Smooth muscle cell (in vitro differentiated cells): ENCODE results near the gene RAP2A. TPM values are rescaled to one million over a fixed set of nuclear protein-coding genes. Genes with fewer than 3 reads are reported as not detected.
A peak's percentile ranks its signal among the peaks of the same experiment; 100 is the strongest.

Experiments used
- DNase-seq: peaks from one replicate; lab custom pipeline; 2025; ENCODE audit not compliant: unreplicated experiment; lab: John Stamatoyannopoulos, UW
- H2AFZ ChIP-seq: fragments of 200-600 bp; sonication (generic); 2 replicates; pipeline ENCODE4 v1.6.0; 2016; ENCODE audit warnings: antibody characterized with exemption, low read depth, mild to moderate bottlenecking
- H3F3A ChIP-seq: fragments of 200-600 bp; sonication (generic); 2 replicates; pipeline ENCODE4 v1.6.0; 2017; ENCODE audit warnings: antibody characterized with exemption, low read depth
- H3K27ac ChIP-seq: fragments of 200-600 bp; sonication (generic); 2 replicates; pipeline ENCODE4 v1.5.1; 2016; ENCODE audit warnings: low read depth, mild to moderate bottlenecking
- H3K27me3 ChIP-seq: fragments of 200-600 bp; sonication (generic); 2 replicates; pipeline ENCODE4 v1.6.1; 2016; ENCODE audit warnings: low read depth, mild to moderate bottlenecking
- H3K36me3 ChIP-seq: fragments of 200-600 bp; sonication (generic); 2 replicates; pipeline ENCODE4 v1.5.1; 2016; ENCODE audit warnings: low read depth
- H3K4me1 ChIP-seq: fragments of 200-600 bp; sonication (generic); 2 replicates; pipeline ENCODE4 v1.5.1; 2016; ENCODE audit warnings: low read depth
- H3K4me2 ChIP-seq: fragments of 200-600 bp; sonication (generic); 2 replicates; pipeline ENCODE4 v1.6.0; 2016; ENCODE audit warnings: mild to moderate bottlenecking
- H3K4me3 ChIP-seq: fragments of 200-600 bp; sonication (generic); 2 replicates; pipeline ENCODE4 v1.5.1; 2016; ENCODE audit warnings: mild to moderate bottlenecking
- H3K79me2 ChIP-seq: fragments of 200-600 bp; sonication (generic); 2 replicates; pipeline ENCODE4 v1.6.0; 2016; ENCODE audit warnings: low read depth, mild to moderate bottlenecking
- H3K9ac ChIP-seq: fragments of 200-600 bp; sonication (generic); 2 replicates; pipeline ENCODE4 v1.6.0; 2016; ENCODE audit warnings: low read depth
- H3K9me3 ChIP-seq: fragments of 200-600 bp; sonication (generic); replicated peaks from 2 replicates; pipeline ENCODE4 v1.5.1; 2016; ENCODE audit warnings: low read depth
- H4K20me1 ChIP-seq: fragments of 200-600 bp; sonication (generic); 2 replicates; pipeline ENCODE4 v1.6.0; 2016; ENCODE audit warnings: low read depth
- WGBS: methylation state at CpG from one replicate; pipeline ENCODE4 v1.1.7; 2016; ENCODE audit warnings: low lambda C conversion rate; 5-methylcytosine and 5-hydroxymethylcytosine counted together
- polyA plus RNA-seq: library from polyadenylated mRNA; unstranded; fragments of >200 nt; fragmentation: Nextera tagmentation; extraction: Ambion mirVana; gene quantifications from 2 replicates; pipeline ENCODE4 v1.2.1, GENCODE V29; 2016
- total RNA-seq: library from RNA; depleted of rRNA; stranded (reverse); fragments of >200 nt; gene quantifications from 2 replicates; pipeline ENCODE4 v1.2.3, GENCODE V29; 2014
- TF ChIP-seq, protein P1 (sequence below): fragments of 200-600 bp; sonication (generic); IDR thresholded peaks from 2 replicates; pipeline ENCODE4 v1.5.1; 2017; ENCODE audit warnings: borderline replicate concordance, mild to moderate bottlenecking, antibody characterized with exemption; ENCODE audit not compliant: insufficient read depth, poor library complexity, severe bottlenecking

RAP2A gene
- total and polyA plus RNA-seq, 2 experiments from 2014 or later: 8.5 to 24.1 TPM

DNA sequence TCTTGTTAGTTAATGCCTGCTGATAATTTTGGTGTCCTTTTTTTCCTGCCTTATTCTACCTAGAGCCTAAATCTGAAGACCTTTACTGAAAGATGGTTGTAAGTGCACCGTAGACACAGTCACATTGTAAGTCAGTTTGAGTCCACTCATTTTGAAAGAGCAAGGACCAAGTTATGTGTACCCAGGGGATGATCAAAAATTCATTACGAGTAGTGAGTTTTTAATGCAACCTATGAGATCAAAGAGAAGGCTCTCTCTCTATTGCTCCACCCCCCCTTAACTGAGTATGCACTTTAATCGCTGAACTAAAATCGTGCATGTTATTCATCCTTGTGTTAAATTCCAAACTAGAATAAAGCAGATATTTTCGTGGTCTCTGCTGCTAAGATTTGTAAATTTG, 1.8 kb downstream of the RAP2A start:
- Histone ChIP-seq H2AFZ (no peak overlapping the region), H3K79me2 (peaks cover 65% of the 10 kb centered on the region)

DNA sequence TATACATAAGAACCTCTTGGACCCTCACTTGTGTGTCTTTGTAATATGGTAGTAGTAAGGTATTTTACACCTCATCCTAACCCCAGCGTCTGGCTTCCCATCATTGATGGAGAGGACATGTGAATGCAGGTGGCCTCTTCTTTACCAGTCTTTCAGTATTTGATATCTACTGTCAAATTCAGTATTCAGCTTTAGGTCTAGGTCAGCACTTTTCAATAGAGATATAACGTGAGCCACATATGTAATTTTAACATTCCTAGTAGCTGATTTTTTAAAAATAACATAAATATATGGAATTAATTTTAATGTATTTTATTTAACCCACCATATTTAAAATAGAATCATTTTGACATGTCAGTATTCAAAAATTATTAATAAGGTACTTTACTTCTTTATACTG, 2.9 kb downstream of the RAP2A start:
- TF ChIP-seq, protein P1, sequence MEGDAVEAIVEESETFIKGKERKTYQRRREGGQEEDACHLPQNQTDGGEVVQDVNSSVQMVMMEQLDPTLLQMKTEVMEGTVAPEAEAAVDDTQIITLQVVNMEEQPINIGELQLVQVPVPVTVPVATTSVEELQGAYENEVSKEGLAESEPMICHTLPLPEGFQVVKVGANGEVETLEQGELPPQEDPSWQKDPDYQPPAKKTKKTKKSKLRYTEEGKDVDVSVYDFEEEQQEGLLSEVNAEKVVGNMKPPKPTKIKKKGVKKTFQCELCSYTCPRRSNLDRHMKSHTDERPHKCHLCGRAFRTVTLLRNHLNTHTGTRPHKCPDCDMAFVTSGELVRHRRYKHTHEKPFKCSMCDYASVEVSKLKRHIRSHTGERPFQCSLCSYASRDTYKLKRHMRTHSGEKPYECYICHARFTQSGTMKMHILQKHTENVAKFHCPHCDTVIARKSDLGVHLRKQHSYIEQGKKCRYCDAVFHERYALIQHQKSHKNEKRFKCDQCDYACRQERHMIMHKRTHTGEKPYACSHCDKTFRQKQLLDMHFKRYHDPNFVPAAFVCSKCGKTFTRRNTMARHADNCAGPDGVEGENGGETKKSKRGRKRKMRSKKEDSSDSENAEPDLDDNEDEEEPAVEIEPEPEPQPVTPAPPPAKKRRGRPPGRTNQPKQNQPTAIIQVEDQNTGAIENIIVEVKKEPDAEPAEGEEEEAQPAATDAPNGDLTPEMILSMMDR: no peak
- no peak overlapping the region for H3K9ac ChIP-seq
- H3F3A ChIP-seq: no peaks in the 10 kb centered on the region
- peaks cover 59% of the 10 kb centered on the region for H4K20me1 ChIP-seq
- H3K4me3 ChIP-seq: no peak overlapping the region
- H3K4me2 ChIP-seq: peak overlapping the region; percentile 98
- H2AFZ ChIP-seq: no peak overlapping the region
- no peaks in the 10 kb centered on the region for H3K36me3 ChIP-seq
- peaks cover 75% of the 10 kb centered on the region for H3K79me2 ChIP-seq
- no peak overlapping the region for H3K27ac ChIP-seq
- WGBS: 94% methylated on average over 2 of the region's 2 CpGs
- no peaks in the 10 kb centered on the region for H3K27me3 ChIP-seq
- no peak for DNase-seq
- H3K4me1 ChIP-seq: peaks cover 30% of the 10 kb centered on the region
- no peaks in the 10 kb centered on the region for H3K9me3 ChIP-seq

More for the DNA sequence above, 1.8 kb downstream of the RAP2A start:
- no peak for DNase-seq
- H4K20me1 ChIP-seq: peaks cover 50% of the 10 kb centered on the region
- H3F3A ChIP-seq: no peaks in the 10 kb centered on the region
- peak overlapping the region; percentile 91 for H3K4me3 ChIP-seq
- H3K9ac ChIP-seq: peak overlapping the region; percentile 48
- H3K27ac ChIP-seq: no peak overlapping the region
- H3K4me2 ChIP-seq: peak overlapping the region; percentile 98
- H3K27me3 ChIP-seq: no peaks in the 10 kb centered on the region
- H3K36me3 ChIP-seq: no peaks in the 10 kb centered on the region
- 40% methylated on average over 5 of the region's 5 CpGs for WGBS
- TF ChIP-seq, protein P1: no peak
- no peaks in the 10 kb centered on the region for H3K9me3 ChIP-seq
- H3K4me1 ChIP-seq: peaks cover 32% of the 10 kb centered on the region

GRCh38 chr13:97437729-97438128, 3.8 kb downstream of the RAP2A start:
- Histone ChIP-seq H3K4me3 (no peak overlapping the region), H3K4me2 (peak overlapping the region; percentile 98), H2AFZ (no peak overlapping the region), H4K20me1 (peaks cover 66% of the 10 kb centered on the region), H3K27ac (no peak overlapping the region), H3K79me2 (peaks cover 84% of the 10 kb centered on the region), H3K9ac (no peak overlapping the region), H3K36me3 (no peaks in the 10 kb centered on the region), H3K4me1 (peaks cover 24% of the 10 kb centered on the region), H3K9me3 (no peaks in the 10 kb centered on the region), H3F3A (no peaks in the 10 kb centered on the region), H3K27me3 (no peaks in the 10 kb centered on the region)
- TF ChIP-seq, protein P1: no peak
- WGBS: 97% methylated on average over 2 of the region's 2 CpGs
- DNase-seq: no peak

- peaks cover 77% of the 10 kb centered on the region for H4K20me1 ChIP-seq
- no peak overlapping the region for H3K9ac ChIP-seq
- no peaks in the 10 kb centered on the region for H3K9me3 ChIP-seq
- DNase-seq: no peak
- no peak overlapping the region for H2AFZ ChIP-seq
- H3K79me2 ChIP-seq: peaks cover 94% of the 10 kb centered on the region
- H3F3A ChIP-seq: no peaks in the 10 kb centered on the region
- TF ChIP-seq, protein P1: no peak
- no peak overlapping the region for H3K4me2 ChIP-seq
- no peak overlapping the region for H3K4me3 ChIP-seq
- H3K27me3 ChIP-seq: no peaks in the 10 kb centered on the region
- no peaks in the 10 kb centered on the region for H3K36me3 ChIP-seq
- H3K27ac ChIP-seq: no peak overlapping the region
- H3K4me1 ChIP-seq: peaks cover 24% of the 10 kb centered on the region
- WGBS: 82% methylated on average over 3 of the region's 3 CpGs
Observed at GRCh38 chr13:97438856-97439595, 5.1 kb downstream of the RAP2A start.
